Measurements from ENCODE around the gene MOB3B. TPM values are rescaled to one million over a fixed set of nuclear protein-coding genes. Genes with fewer than 3 reads are reported as not detected.

Gene MOB3B
- total and polyA plus RNA-seq, 11 donors, result 0.42 to 2.8 (median 1.8) TPM

- Histone ChIP-seq H3K4me3 (peak overlapping the region in 5 of 12 donors; percentile 24 to 55 (median 49)), H3K27ac (peak overlapping the region in 7 of 12 donors; percentile 20 to 40 (median 34)), H3K27me3 (no peaks in the 10 kb centered on the region), H3K36me3 (no peaks in the 10 kb centered on the region), H3K9me3 (peaks cover 0 to 3% (median 0%) of the 10 kb centered on the region in 12 donors), H3K4me1 (peaks cover 0 to 26% (median 6%) of the 10 kb centered on the region in 12 donors)
- no peak for TF ChIP-seq CTCF (IDR thresholded peaks at IDR 0.05)
- peak; percentile 66 to 86 (median 74) for DNase-seq
- peak; percentile 56 to 93 (median 85) for ATAC-seq
- intact Hi-C loops (cut with DNase I), result loop anchor here in 4 of 10 donors (5.0 to 10.0 kb wide), 4 partner anchors 47 to 118 kb away; partner anchors contain the start of gene MOB3B (in 1 of the 4)
- 50 to 71% (median 62%) methylated on average over 4 of the region's 4 CpGs for WGBS, 4 donors
These were observed 115.3 kb downstream of the MOB3B start for GRCh38 chr9:27414220-27414761.

GRCh38 chr9:27413511-27414219 lies 115.9 kb downstream of the MOB3B start:
- peak overlapping the region in 8 of 12 donors; percentile 9 to 55 (median 34) for H3K4me3 ChIP-seq
- H3K9me3 ChIP-seq, result no peaks in the 10 kb centered on the region
- no peak for DNase-seq
- ATAC-seq, result peak in 1 of 4 donors; percentile 31
- intact Hi-C loops (cut with DNase I), result loop anchor here in 4 of 10 donors (5.0 to 10.0 kb wide), 4 partner anchors 46 to 119 kb away; partner anchors contain the start of gene MOB3B (in 1 of the 4)
- no peaks in the 10 kb centered on the region for H3K36me3 ChIP-seq
- peaks cover 0 to 27% (median 6%) of the 10 kb centered on the region in 12 donors for H3K4me1 ChIP-seq
- TF ChIP-seq POLR2A (IDR thresholded peaks at IDR 0.05), result no peak
- TF ChIP-seq CTCF (IDR thresholded peaks at IDR 0.05), result no peak
- WGBS, 4 donors, result 53 to 65% (median 57%) methylated on average over 6 of the region's 6 CpGs
- no peaks in the 10 kb centered on the region for H3K27me3 ChIP-seq
- peak overlapping the region in 10 of 12 donors; percentile 20 to 42 (median 35) for H3K27ac ChIP-seq

- TF ChIP-seq CTCF (IDR thresholded peaks at IDR 0.05) (no peak), POLR2A (IDR thresholded peaks at IDR 0.05) (no peak)
- ATAC-seq (peak in 3 of 4 donors; percentile 39 to 65 (median 62)), DNase-seq (peak in 3 of 5 donors; percentile 18 to 30 (median 23))
- H3K9me3 ChIP-seq, result no peaks in the 10 kb centered on the region
- peak overlapping the region in 7 of 12 donors; percentile 20 to 55 (median 34) for H3K4me3 ChIP-seq
- 27 to 49% (median 37%) methylated on average over 2 of the region's 2 CpGs for WGBS, 4 donors
- no peaks in the 10 kb centered on the region for H3K27me3 ChIP-seq
- H3K36me3 ChIP-seq, result no peaks in the 10 kb centered on the region
- intact Hi-C loops (cut with DNase I), result loop anchor here in 4 of 10 donors (5.0 to 10.0 kb wide), 4 partner anchors 46 to 119 kb away; partner anchors contain the start of gene MOB3B (in 1 of the 4)
- peak overlapping the region in 4 of 12 donors; percentile 30 to 42 (median 37) for H3K27ac ChIP-seq
- peaks cover 0 to 34% (median 7%) of the 10 kb centered on the region in 12 donors for H3K4me1 ChIP-seq
These were observed 116.7 kb downstream of the MOB3B start for GRCh38 chr9:27412963-27413362.

- ATAC-seq (no peak), DNase-seq (no peak)
- intact Hi-C loops (cut with DNase I), result loop anchor here in 4 of 10 donors (5.0 to 10.0 kb wide), 4 partner anchors 45 to 120 kb away; partner anchors contain the start of gene MOB3B (in 1 of the 4)
- TF ChIP-seq CTCF (IDR thresholded peaks at IDR 0.05), result no peak
- TF ChIP-seq POLR2A (IDR thresholded peaks at IDR 0.05), result no peak
- Histone ChIP-seq H3K4me3 (no peak overlapping the region), H3K27ac (no peak overlapping the region), H3K27me3 (no peaks in the 10 kb centered on the region), H3K36me3 (no peaks in the 10 kb centered on the region), H3K4me1 (peaks cover 0 to 42% (median 15%) of the 10 kb centered on the region in 12 donors), H3K9me3 (no peaks in the 10 kb centered on the region)
- 75 to 88% (median 86%) methylated on average over 3 of the region's 3 CpGs for WGBS, 4 donors
These were observed 117.5 kb downstream of the MOB3B start for GRCh38 chr9:27412081-27412480.
